Measurements from ENCODE around the gene TAL2. TPM values are rescaled to one million over a fixed set of nuclear protein-coding genes. Genes with fewer than 3 reads are reported as not detected.

The TAL2 gene
- total RNA-seq, 2 donors from 2014 or later, result not detected

- Mint-ChIP-seq H3K4me1 (peaks cover 4% of the 10 kb centered on the region), H3K27me3 (no peaks in the 10 kb centered on the region), H3K4me3 (no peak overlapping the region), H3K36me3 (ENCODE audit: low read depth) (peaks cover 6% of the 10 kb centered on the region), H3K27ac (no peak overlapping the region), H3K9me3 (no peaks in the 10 kb centered on the region)
- no peak for ATAC-seq (replicated peaks)
These were observed 49.6 kb downstream of the TAL2 start for GRCh38 chr9:105711867-105712266.

GRCh38 chr9:105712297-105712696 is 50.0 kb downstream of the TAL2 start:
- no peak overlapping the region for H3K4me3 Mint-ChIP-seq
- H3K27ac Mint-ChIP-seq, result no peak overlapping the region
- peaks cover 4% of the 10 kb centered on the region for H3K4me1 Mint-ChIP-seq
- H3K27me3 Mint-ChIP-seq, result no peaks in the 10 kb centered on the region
- peaks cover 6% of the 10 kb centered on the region for H3K36me3 Mint-ChIP-seq (ENCODE audit: low read depth)
- no peaks in the 10 kb centered on the region for H3K9me3 Mint-ChIP-seq
- no peak for ATAC-seq (replicated peaks)

Other genes starting within 250 kb of the TAL2 start
- 1 to 10 TPM; 3.4 to 4.6 TPM for gene FSD1L, start 214.4 kb upstream of the TAL2 start, total RNA-seq
- 10 to 100 TPM in 1 of 2 donors, 1 to 10 TPM in 1; 5.5 to 12.2 TPM for gene FKTN, start 104.3 kb upstream of the TAL2 start, total RNA-seq
- 10 to 100 TPM in 1 of 2 donors, 1 to 10 TPM in 1; 6.6 to 13.5 TPM for gene TMEM38B, start 32.1 kb downstream of the TAL2 start, total RNA-seq